ENCODE data around the gene CCDC154.

Gene CCDC154

DNA sequence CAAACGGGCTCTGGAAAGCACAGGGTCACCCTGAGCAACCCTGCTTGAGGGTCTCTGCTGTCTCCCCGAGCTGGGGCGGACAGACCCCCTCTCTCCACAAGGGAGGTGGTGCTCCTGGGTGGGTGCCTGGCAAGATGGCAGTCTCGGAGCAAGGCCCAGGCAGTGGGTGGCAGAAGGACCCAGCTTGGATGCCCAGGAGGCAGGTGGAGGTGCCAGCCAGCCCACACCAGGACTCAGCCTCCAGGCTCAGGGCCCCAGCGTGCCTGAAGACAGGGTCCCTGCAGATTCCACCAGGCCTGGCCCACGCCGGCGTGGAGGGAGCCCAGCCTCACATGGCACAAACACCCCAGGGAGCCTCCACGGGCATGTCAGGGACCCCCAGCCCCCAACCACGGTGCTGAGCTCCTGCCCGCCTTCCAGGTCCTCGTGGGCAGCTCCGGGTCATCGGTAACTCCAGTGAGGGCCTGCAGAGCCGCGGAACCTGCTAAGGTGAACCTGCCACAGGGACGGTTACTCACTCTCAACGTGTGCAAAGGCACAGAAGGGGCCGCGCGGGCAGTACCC lies 50.7 kb downstream of the CCDC154 start:
- DNase-seq (ENCODE audit: low spot score) = no peak

DNA sequence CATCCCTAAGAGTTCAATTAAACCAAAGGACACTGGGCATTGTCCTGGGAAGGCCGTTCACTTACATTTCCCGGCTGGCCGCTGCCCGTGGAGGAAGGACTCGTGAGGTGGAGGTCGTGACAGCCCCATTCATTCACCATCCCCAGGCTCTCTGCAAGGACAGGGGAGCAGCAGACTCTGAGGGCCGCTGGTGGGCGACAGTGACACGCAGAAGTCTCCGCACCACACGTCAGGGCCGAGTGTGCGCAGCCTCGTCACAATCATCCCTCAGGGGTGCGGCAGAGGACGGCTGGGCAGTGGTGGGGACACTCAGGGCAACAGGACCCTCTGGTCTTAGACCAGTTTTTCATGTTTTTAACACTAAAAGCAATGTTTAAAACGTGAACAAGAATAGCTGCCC lies 51.5 kb downstream of the CCDC154 start:
- no peak for DNase-seq (ENCODE audit: low spot score)

DNA sequence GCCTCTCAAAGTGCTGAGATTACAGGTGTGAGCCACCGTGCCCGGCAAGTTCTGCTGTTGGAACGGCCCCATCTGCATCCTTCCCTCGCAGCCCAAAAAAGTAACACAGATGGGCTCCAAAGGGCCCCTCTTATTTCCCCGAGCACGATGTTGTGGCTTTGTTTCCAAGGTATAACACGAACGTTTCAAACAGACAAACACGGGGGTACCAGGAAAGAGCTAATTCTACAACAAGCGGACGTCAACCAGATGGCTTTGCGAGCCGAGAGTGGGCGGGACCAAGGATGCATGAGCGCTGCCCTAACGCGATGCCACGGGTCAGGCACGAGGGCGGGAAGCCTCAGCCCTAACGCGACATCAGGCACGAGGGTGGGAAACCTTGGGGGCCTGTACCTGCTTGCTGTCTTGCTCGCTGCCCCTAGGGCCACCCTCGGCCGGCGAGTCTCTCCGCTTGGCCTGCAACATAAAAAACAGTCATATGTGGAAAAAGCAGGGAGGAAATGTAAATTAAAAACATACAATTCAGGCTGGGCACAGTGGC lies 54.0 kb downstream of the CCDC154 start:
- no peak for DNase-seq (ENCODE audit: low spot score)

DNA sequence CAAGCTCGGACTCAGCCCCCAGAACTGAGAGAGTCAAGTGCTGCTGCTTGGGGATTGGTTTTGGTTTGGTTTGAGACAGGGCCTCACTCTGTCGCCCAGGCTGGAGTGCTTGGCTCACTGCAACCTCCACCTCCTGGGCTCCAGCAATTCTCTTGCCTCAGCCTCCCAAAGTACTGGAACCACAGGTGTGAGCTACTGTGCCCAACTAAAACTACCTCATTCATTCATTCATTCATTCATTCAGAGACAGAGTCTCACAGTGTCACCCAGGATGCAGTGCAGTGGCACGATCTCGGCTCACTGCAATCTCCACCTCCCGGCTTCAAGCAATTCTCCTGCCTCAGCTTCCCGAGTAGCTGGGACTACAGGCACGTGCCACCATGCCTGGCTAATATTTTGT lies 54.6 kb downstream of the CCDC154 start:
- no peak for DNase-seq (ENCODE audit: low spot score)

DNA sequence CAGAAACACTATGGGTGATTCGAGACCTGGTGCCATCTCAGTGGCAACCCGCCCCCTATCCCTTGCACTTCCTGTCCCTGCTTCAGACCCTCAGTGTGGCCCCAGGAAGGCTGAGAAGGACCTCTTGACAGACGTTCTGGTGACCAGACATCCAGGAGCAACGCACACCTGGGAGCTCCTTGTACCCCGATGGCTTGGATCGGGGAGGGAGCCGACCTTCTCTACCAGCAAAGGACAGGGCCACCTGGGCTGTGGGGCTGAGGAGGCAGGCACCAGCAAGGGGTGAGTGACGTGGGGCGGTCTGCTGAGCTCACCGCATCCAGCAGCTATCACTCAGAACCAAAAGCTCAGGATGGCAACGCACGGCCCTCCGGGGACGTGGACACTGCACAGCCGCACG lies 57.0 kb downstream of the CCDC154 start:
- no peak for DNase-seq (ENCODE audit: low spot score)

DNA sequence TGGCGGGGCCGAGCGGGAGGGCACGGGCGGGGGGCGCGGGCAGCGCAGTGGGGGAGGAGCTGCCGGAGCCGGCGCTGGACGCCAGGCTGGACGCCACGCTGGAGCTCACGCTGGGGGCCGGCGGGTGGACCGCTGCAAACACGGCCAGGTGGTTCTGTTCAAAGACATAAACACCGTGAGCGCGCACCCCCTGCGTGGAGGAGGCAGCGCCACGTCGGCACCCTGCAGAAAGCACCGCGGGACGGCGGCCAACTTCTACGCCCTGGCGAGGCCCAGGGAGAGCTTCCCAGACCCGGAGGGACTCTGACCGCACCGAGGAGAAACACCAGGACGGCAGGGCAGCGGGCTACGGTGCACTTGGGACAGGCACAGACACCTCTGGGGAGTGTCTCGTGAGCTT lies 59.1 kb downstream of the CCDC154 start:
- DNase-seq (ENCODE audit: low spot score) = no peak

Measured in SK-N-DZ (cell line).